Ectodermal cell (in vitro differentiated cells): ENCODE measurements around the gene TOP2A.

ENCODE experiments used
- H3K27ac ChIP-seq: 2 replicates; pipeline ENCODE4 v1.7.0; 2013; ENCODE audit warnings: mild to moderate bottlenecking, low read depth, low read length; ENCODE audit not compliant: insufficient read depth, poor library complexity, severe bottlenecking
- H3K27me3 ChIP-seq: 2 replicates; pipeline ENCODE4 v1.7.0; 2013; ENCODE audit warnings: mild to moderate bottlenecking, low read length; ENCODE audit not compliant: insufficient read depth, control insufficient read depth, poor library complexity, severe bottlenecking
- H3K36me3 ChIP-seq: one replicate; pipeline ENCODE4 v1.7.0; 2013; ENCODE audit warnings: low read length; ENCODE audit not compliant: control insufficient read depth, insufficient read depth
- H3K4me1 ChIP-seq: one replicate; pipeline ENCODE4 v1.7.0; 2013; ENCODE audit warnings: low read length; ENCODE audit not compliant: control insufficient read depth, insufficient read depth
- H3K4me3 ChIP-seq: 2 replicates; pipeline ENCODE4 v1.7.0; 2013; ENCODE audit warnings: low read depth, low read length, control low read depth; ENCODE audit not compliant: insufficient read depth
- H3K9me3 ChIP-seq: 2 replicates; pipeline ENCODE4 v1.7.0; 2013; ENCODE audit warnings: mild to moderate bottlenecking, low read length, moderate library complexity; ENCODE audit not compliant: control insufficient read depth
- WGBS, 2 experiments: methylation state at CpG; one replicate each; pipeline ENCODE4 v1.1.7; 2013; ENCODE audit warnings: missing lambda C conversion rate in 2 of 2; 5-methylcytosine and 5-hydroxymethylcytosine counted together

The TOP2A gene

GRCh38 chr17:40459636-40460603 is 42.2 kb upstream of the TOP2A start:
- H3K36me3 ChIP-seq = peaks cover 4% of the 10 kb centered on the region
- H3K4me1 ChIP-seq = peaks cover 21% of the 10 kb centered on the region
- H3K9me3 ChIP-seq = no peaks in the 10 kb centered on the region
- WGBS, 2 experiments = 87 to 90% methylated on average over 6 to 8 of the region's 8 CpGs
- H3K27ac ChIP-seq = no peak overlapping the region
- H3K27me3 ChIP-seq = no peaks in the 10 kb centered on the region
- no peak overlapping the region for H3K4me3 ChIP-seq

DNA sequence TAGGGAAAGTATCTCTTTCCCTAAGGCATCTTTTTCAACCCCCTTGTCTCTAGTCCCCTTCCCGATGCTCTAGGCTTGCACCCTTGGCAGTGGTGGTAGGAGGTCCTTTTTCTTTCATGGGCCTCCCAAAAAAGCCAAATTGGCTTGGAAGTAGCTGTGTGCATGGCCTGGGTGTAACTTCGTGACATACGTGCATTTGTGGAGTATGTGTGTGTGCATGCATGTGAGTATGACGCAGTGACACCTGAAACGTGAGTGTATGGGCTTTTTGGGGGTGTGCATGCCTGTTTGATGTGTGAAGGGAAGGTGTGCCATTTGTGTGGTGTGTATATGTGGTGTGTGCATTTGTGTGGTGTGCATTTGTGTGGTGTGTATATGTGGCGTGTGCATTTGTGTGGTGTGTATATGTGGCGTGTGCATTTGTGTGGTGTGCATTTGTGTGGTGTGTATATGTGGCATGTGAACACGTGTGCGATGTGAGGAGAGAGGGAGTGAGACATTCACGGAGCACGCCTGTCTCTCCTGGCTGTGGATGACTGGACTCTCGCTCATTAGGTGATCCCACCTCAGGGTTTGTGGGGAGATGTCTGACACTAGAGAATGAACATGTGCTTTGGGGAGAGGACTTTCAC is 41.3 kb upstream of the TOP2A start:
- 95% methylated on average over 12 of the region's 12 CpGs for WGBS, 2 experiments

DNA sequence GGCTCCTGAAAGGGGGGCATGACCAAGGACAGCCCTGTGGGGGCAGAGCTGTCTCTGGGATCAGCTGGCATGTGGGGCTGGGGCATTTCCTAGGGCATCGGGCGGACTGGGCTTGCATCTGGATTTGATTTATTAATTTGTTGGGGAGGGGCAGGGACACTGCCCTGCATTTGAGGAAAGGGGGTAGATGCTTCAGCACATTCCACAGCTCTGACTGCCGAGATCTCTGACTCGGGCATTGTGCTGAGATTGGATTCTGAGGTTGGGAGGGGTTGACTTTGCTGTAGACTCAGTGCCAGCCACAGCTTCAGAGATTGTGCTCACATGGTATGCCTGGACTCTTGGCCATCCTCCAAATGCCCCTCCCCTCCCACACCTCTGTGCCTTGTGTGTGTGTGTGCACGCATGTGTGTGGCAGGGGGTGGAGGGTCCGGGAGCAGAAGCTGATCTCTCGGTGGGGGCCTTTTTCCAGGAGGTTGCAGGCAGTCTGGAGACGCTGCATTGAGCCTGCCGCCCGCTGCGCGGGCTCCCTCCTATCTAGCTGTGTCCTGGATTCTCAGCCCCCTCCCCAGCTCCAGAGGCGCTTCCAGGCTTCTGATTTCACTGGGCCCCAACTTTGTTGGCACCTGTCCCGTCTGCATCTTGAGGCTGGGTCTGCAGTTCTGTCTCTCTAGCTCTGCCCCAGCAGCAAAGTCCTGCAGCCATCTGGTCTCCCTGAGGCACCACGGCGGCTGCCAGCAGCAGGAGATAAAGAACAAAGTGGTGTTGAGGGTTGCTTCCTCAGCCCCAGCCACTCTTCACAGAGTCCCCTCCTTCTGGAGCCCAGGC is 40.5 kb upstream of the TOP2A start:
- H3K36me3 ChIP-seq = peaks cover 4% of the 10 kb centered on the region
- H3K4me3 ChIP-seq = no peak overlapping the region
- WGBS, 2 experiments = 71% methylated on average over 15 to 16 of the region's 16 CpGs
- H3K27me3 ChIP-seq = no peaks in the 10 kb centered on the region
- H3K4me1 ChIP-seq = peaks cover 20% of the 10 kb centered on the region
- no peak overlapping the region for H3K27ac ChIP-seq
- H3K9me3 ChIP-seq = no peaks in the 10 kb centered on the region

More for the DNA sequence above, 41.3 kb upstream of the TOP2A start:
- H3K27ac ChIP-seq = no peak overlapping the region
- H3K27me3 ChIP-seq = no peaks in the 10 kb centered on the region
- peaks cover 4% of the 10 kb centered on the region for H3K36me3 ChIP-seq
- no peak overlapping the region for H3K4me3 ChIP-seq
- no peaks in the 10 kb centered on the region for H3K9me3 ChIP-seq
- peaks cover 21% of the 10 kb centered on the region for H3K4me1 ChIP-seq

- Histone ChIP-seq H3K27ac (no peak overlapping the region), H3K4me1 (peaks cover 12% of the 10 kb centered on the region), H3K4me3 (no peak overlapping the region), H3K27me3 (no peaks in the 10 kb centered on the region), H3K9me3 (no peaks in the 10 kb centered on the region), H3K36me3 (peaks cover 4% of the 10 kb centered on the region)
- WGBS, 2 experiments = 93 to 97% methylated on average over 3 of the region's 3 CpGs
Observed at GRCh38 chr17:40457369-40457768, 39.7 kb upstream of the TOP2A start.

DNA sequence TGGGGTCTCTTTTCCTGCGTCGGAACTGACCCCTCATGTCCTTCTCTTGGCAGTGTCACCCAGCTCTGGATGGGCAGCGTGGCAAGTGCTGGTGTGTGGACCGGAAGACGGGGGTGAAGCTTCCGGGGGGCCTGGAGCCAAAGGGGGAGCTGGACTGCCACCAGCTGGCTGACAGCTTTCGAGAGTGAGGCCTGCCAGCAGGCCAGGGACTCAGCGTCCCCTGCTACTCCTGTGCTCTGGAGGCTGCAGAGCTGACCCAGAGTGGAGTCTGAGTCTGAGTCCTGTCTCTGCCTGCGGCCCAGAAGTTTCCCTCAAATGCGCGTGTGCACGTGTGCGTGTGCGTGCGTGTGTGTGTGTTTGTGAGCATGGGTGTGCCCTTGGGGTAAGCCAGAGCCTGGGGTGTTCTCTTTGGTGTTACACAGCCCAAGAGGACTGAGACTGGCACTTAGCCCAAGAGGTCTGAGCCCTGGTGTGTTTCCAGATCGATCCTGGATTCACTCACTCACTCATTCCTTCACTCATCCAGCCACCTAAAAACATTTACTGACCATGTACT is 38.8 kb upstream of the TOP2A start:
- Histone ChIP-seq H3K27me3 (no peaks in the 10 kb centered on the region), H3K9me3 (no peaks in the 10 kb centered on the region), H3K27ac (no peak overlapping the region), H3K4me1 (peaks cover 7% of the 10 kb centered on the region), H3K36me3 (peaks cover 4% of the 10 kb centered on the region), H3K4me3 (no peak overlapping the region)
- WGBS, 2 experiments = 95% methylated on average over 16 of the region's 16 CpGs

- WGBS, 2 experiments = 57 to 78% methylated on average over 2 of the region's 2 CpGs
- H3K9me3 ChIP-seq = no peaks in the 10 kb centered on the region
- no peak overlapping the region for H3K4me3 ChIP-seq
- H3K27ac ChIP-seq = no peak overlapping the region
- H3K27me3 ChIP-seq = no peaks in the 10 kb centered on the region
- peaks cover 12% of the 10 kb centered on the region for H3K4me1 ChIP-seq
- peaks cover 4% of the 10 kb centered on the region for H3K36me3 ChIP-seq
Observed at GRCh38 chr17:40454613-40454995, 36.9 kb upstream of the TOP2A start.

DNA sequence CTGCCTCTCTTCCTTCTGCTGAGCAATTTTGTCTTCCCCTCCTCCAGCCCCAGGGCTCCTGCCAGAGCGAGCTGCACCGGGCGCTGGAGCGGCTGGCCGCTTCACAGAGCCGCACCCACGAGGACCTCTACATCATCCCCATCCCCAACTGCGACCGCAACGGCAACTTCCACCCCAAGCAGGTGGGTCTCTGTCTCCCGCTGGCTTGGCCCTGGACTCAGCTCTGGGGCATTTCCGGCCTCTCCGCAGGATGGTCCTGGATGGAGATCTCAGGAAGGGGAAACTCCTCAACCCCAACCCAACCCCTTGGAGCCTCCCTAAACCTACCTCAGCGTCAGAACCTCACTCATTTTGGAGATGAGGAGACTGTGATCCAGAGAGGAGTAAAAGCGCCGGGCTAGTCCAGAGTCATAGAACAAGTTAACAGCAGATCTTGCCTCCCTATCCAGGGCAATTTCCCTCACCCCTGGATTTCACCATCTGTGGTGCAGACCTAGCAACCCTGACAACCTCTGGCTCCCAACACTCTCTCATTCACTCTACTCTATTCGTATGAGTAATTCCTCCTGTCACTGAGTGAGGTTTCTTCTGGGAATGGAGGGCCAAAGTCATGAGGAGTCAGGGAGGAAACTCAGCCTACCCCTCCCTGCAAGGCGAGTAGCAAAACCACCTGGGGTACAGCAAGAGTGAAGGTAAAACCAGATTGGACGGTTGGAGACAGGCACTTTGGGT is 36.4 kb upstream of the TOP2A start:
- Histone ChIP-seq H3K4me3 (no peak overlapping the region), H3K4me1 (peaks cover 14% of the 10 kb centered on the region), H3K9me3 (no peaks in the 10 kb centered on the region), H3K27me3 (no peaks in the 10 kb centered on the region), H3K27ac (no peak overlapping the region), H3K36me3 (peaks cover 4% of the 10 kb centered on the region)
- 92 to 94% methylated on average over 19 of the region's 19 CpGs for WGBS, 2 experiments

GRCh38 chr17:40452921-40453378 is 35.3 kb upstream of the TOP2A start:
- no peak overlapping the region for H3K27ac ChIP-seq
- H3K4me3 ChIP-seq = no peak overlapping the region
- peaks cover 4% of the 10 kb centered on the region for H3K36me3 ChIP-seq
- peaks cover 7% of the 10 kb centered on the region for H3K4me1 ChIP-seq
- no peaks in the 10 kb centered on the region for H3K9me3 ChIP-seq
- H3K27me3 ChIP-seq = no peaks in the 10 kb centered on the region
- WGBS, 2 experiments = 90 to 92% methylated on average over 15 of the region's 15 CpGs

DNA sequence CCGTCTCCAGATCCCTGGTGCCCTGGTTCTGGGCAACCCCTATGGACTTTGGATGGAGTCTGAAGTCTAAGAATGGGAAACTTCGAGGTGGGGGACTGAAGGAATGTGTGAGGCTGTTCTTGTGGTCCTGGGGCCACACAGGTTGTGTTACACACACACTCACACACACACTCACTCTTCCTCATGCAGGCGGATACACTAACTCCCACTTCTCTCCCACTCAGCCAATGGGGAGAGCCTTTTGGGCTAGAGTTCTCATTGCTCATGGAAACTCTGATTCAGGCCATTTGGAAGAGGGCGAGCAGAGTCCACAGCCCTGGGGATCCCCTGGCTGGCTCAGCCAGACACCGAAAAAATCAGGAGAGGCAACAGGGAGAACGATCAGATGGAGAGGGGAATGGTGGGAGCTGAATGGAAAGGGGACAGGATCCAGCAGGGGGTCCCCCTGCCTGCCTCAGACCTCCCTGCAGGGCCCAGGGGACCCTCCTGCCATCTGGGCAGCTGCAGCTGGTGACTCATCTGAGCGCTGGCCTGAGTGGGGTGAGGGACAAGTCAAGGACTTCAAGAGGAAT is 34.6 kb upstream of the TOP2A start:
- H3K4me1 ChIP-seq = peaks cover 7% of the 10 kb centered on the region
- no peak overlapping the region for H3K27ac ChIP-seq
- 91% methylated on average over 7 of the region's 7 CpGs for WGBS, 2 experiments
- no peaks in the 10 kb centered on the region for H3K9me3 ChIP-seq
- H3K27me3 ChIP-seq = no peaks in the 10 kb centered on the region
- no peak overlapping the region for H3K4me3 ChIP-seq
- H3K36me3 ChIP-seq = peaks cover 4% of the 10 kb centered on the region
